ENCODE measurements around the gene IGFBP7. TPM values are rescaled to one million over a fixed set of nuclear protein-coding genes. Genes with fewer than 3 reads are reported as not detected.

Gene IGFBP7
- total RNA-seq, 4 donors from 2014 or later: 117 to 241 (median 152) TPM

DNA sequence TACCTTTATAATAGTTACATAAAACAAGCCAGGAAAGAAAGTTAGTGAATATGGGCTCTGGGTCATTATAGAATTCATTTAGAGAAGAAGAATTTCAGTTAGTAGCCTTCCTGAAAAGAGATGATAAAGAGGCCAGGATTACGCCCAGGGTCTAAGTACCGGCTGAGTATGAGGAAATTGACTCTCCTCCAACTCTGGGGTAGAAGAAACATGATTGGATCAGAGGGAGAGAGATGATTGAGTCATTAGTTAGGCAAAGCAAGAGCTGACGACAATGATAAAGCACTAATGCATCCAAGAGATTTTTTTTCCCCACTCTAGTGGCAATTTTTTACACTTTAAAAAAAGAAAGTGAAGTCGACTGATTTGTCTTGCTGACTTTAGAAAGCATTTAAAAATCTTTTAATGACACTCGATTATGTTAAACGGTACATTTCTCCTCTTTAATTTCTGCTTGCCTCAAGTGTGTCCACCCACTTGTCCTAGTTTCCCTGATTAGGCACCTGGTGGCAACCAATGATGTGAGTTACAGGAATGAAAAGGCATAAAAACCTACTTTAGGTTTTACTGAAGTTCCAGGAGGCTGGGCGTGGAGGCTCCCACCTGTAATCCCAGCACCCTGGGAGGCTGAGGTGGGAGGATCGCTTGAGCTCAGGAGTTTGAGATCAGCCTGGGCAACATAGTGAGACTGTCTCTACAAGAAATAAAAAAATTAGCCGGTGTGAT lies 37.3 kb upstream of the IGFBP7 start:
- ATAC-seq: no peak
- intact Hi-C loops (cut with DNase I; ENCODE audit: low total_unique reads): no loop called here
- no peak overlapping the region for H3K27ac ChIP-seq
- in situ Hi-C loops (cut with MboI; ENCODE audit: low sequenced_read_pairs in 4 of 4): no loop called here
- H3K36me3 ChIP-seq: no peaks in the 10 kb centered on the region
- no peak for DNase-seq
- no peak overlapping the region for H3K4me3 ChIP-seq
- H3K9me3 ChIP-seq: no peaks in the 10 kb centered on the region
- H3K27me3 ChIP-seq: no peaks in the 10 kb centered on the region
- H3K4me1 ChIP-seq: no peaks in the 10 kb centered on the region
- no peak for TF ChIP-seq POLR2A (IDR thresholded peaks at IDR 0.05)
- TF ChIP-seq, protein P1, sequence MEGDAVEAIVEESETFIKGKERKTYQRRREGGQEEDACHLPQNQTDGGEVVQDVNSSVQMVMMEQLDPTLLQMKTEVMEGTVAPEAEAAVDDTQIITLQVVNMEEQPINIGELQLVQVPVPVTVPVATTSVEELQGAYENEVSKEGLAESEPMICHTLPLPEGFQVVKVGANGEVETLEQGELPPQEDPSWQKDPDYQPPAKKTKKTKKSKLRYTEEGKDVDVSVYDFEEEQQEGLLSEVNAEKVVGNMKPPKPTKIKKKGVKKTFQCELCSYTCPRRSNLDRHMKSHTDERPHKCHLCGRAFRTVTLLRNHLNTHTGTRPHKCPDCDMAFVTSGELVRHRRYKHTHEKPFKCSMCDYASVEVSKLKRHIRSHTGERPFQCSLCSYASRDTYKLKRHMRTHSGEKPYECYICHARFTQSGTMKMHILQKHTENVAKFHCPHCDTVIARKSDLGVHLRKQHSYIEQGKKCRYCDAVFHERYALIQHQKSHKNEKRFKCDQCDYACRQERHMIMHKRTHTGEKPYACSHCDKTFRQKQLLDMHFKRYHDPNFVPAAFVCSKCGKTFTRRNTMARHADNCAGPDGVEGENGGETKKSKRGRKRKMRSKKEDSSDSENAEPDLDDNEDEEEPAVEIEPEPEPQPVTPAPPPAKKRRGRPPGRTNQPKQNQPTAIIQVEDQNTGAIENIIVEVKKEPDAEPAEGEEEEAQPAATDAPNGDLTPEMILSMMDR (IDR thresholded peaks at IDR 0.05 in 4 of 5, conservative IDR thresholded peaks at IDR 0.05 in 1 of 5): no peak

DNA sequence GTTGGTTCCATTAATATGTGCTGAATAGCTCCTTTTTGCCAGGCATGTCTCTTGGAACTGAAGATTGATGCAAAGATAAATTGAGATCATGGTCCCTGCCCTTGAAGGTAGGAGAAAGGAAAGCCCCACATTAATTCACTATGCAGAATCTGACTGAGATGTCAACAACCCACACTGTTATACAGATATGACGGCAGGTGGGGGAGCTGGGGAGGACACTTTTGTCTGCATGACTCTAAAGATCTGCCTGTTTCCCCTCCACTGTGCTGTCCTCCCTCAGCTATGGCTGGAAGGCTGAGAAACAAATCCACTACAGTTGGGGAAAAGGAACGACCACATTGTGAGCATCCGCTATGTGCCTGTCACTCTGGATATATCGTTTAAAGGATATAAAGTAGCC lies 36.3 kb upstream of the IGFBP7 start:
- H3K27ac ChIP-seq: no peak overlapping the region
- no peaks in the 10 kb centered on the region for H3K4me1 ChIP-seq
- H3K27me3 ChIP-seq: no peaks in the 10 kb centered on the region
- DNase-seq: no peak
- no peak for ATAC-seq
- H3K36me3 ChIP-seq: no peaks in the 10 kb centered on the region
- no peaks in the 10 kb centered on the region for H3K9me3 ChIP-seq
- H3K4me3 ChIP-seq: no peak overlapping the region
- intact Hi-C loops (cut with DNase I; ENCODE audit: low total_unique reads) (no loop called here), in situ Hi-C loops (cut with MboI; ENCODE audit: low sequenced_read_pairs in 4 of 4) (no loop called here)
- TF ChIP-seq, protein P1 (IDR thresholded peaks at IDR 0.05 in 4 of 5, conservative IDR thresholded peaks at IDR 0.05 in 1 of 5): no peak
- no peak for TF ChIP-seq POLR2A (IDR thresholded peaks at IDR 0.05)

DNA sequence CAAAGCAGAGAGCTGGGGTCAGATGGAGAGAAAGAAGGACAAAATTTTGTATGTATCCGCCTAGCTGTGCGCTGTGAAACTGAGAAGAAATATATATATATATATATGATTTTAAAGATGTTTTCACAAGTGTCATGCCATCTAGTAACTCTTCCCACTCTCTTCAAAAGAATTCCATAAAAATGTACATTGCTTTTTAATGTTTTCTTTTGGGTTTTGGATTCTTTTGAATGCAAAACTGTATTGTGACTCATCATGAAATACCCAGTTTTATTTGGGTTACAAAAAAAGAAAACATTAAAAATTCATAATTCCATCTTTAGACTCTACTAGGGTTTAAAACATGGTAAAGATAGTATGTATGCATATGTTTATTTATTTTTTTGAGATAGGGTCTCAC lies 34.3 kb upstream of the IGFBP7 start:
- no peak for DNase-seq
- Histone ChIP-seq H3K27me3 (no peaks in the 10 kb centered on the region), H3K4me1 (no peaks in the 10 kb centered on the region), H3K27ac (no peak overlapping the region), H3K9me3 (no peaks in the 10 kb centered on the region), H3K36me3 (no peaks in the 10 kb centered on the region), H3K4me3 (no peak overlapping the region)
- no peak for ATAC-seq
- intact Hi-C loops (cut with DNase I; ENCODE audit: low total_unique reads) (no loop called here), in situ Hi-C loops (cut with MboI; ENCODE audit: low sequenced_read_pairs in 4 of 4) (no loop called here)
- TF ChIP-seq, protein P1 (IDR thresholded peaks at IDR 0.05 in 4 of 5, conservative IDR thresholded peaks at IDR 0.05 in 1 of 5): no peak
- no peak for TF ChIP-seq POLR2A (IDR thresholded peaks at IDR 0.05)

DNA sequence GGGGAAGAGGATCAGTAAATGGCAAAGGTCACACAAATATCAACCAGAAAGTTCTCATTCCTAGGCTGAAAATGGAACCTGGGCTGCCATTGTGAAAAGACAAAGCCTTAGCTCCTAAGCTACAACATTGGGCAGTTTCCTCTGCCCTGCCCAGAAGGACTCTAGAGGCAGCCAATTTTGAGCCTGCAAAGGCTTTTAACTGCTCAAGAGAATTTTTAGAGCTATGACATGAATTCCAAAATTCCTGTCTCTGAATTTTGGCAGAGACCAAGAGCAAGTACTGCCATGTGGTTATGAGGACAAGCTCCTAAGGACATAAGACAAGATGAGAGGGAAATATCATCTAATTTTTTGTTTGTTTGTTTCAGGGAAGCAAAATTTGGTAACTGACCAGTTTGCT lies 29.6 kb upstream of the IGFBP7 start:
- Histone ChIP-seq H3K4me1 (no peaks in the 10 kb centered on the region), H3K27ac (no peak overlapping the region), H3K27me3 (no peaks in the 10 kb centered on the region), H3K4me3 (no peak overlapping the region), H3K9me3 (no peaks in the 10 kb centered on the region), H3K36me3 (no peaks in the 10 kb centered on the region)
- DNase-seq (no peak), ATAC-seq (no peak)
- intact Hi-C loops (cut with DNase I; ENCODE audit: low total_unique reads): no loop called here
- in situ Hi-C loops (cut with MboI; ENCODE audit: low sequenced_read_pairs in 4 of 4): no loop called here
- TF ChIP-seq, protein P1 (IDR thresholded peaks at IDR 0.05 in 4 of 5, conservative IDR thresholded peaks at IDR 0.05 in 1 of 5): no peak
- TF ChIP-seq POLR2A (IDR thresholded peaks at IDR 0.05): no peak

DNA sequence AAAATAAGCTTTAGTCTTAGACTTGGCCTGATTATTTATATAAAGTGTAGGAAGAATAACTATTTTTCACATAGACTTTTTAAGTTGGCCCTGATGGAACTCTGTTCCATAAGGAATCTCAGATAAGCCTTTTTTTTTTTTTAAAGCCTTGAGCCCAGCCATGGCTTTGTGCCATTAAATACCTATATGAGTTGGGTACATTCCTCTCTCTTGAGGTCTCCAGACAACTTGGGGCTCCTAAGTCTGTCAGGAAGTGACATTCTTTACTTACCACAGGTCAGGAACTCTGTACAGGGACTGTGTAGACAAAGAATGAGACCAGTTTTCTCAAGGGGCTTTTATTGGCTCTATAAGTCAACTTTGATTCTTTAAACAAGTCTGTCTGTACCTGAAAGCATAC lies 27.1 kb upstream of the IGFBP7 start:
- in situ Hi-C loops (cut with MboI; ENCODE audit: low sequenced_read_pairs in 4 of 4): no loop called here
- Histone ChIP-seq H3K27me3 (no peaks in the 10 kb centered on the region), H3K4me1 (no peaks in the 10 kb centered on the region), H3K36me3 (no peaks in the 10 kb centered on the region), H3K4me3 (no peak overlapping the region), H3K9me3 (no peaks in the 10 kb centered on the region), H3K27ac (no peak overlapping the region)
- DNase-seq (no peak), ATAC-seq (no peak)
- TF ChIP-seq, protein P1 (IDR thresholded peaks at IDR 0.05 in 4 of 5, conservative IDR thresholded peaks at IDR 0.05 in 1 of 5): no peak
- TF ChIP-seq POLR2A (IDR thresholded peaks at IDR 0.05): no peak
- intact Hi-C loops (cut with DNase I; ENCODE audit: low total_unique reads): no loop called here

Data from gastrocnemius medialis (tissue), 4 donors.